Measurements from ENCODE around the gene EFCAB9. TPM values are rescaled to one million over a fixed set of nuclear protein-coding genes. Genes with fewer than 3 reads are reported as not detected.

The EFCAB9 gene
- total RNA-seq, 1 donor from 2014 or later: not detected

- no peak for TF ChIP-seq EZH2phosphoT487 (IDR thresholded peaks at IDR 0.05)
- TF ChIP-seq, protein P1, sequence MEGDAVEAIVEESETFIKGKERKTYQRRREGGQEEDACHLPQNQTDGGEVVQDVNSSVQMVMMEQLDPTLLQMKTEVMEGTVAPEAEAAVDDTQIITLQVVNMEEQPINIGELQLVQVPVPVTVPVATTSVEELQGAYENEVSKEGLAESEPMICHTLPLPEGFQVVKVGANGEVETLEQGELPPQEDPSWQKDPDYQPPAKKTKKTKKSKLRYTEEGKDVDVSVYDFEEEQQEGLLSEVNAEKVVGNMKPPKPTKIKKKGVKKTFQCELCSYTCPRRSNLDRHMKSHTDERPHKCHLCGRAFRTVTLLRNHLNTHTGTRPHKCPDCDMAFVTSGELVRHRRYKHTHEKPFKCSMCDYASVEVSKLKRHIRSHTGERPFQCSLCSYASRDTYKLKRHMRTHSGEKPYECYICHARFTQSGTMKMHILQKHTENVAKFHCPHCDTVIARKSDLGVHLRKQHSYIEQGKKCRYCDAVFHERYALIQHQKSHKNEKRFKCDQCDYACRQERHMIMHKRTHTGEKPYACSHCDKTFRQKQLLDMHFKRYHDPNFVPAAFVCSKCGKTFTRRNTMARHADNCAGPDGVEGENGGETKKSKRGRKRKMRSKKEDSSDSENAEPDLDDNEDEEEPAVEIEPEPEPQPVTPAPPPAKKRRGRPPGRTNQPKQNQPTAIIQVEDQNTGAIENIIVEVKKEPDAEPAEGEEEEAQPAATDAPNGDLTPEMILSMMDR (IDR thresholded peaks at IDR 0.05): no peak
- no peak for TF ChIP-seq EZH2 (IDR thresholded peaks at IDR 0.05)
- Histone ChIP-seq H3K4me2 (peak overlapping the region; percentile 13), H3K79me2 (ENCODE audit: low read depth) (no peaks in the 10 kb centered on the region), H3K27me3 (no peaks in the 10 kb centered on the region), H3K4me3 (no peak overlapping the region), H3K9me3 (ENCODE audit: low read depth) (no peaks in the 10 kb centered on the region), H3K36me3 (no peaks in the 10 kb centered on the region), H3K4me1 (peaks cover 22% of the 10 kb centered on the region), H3F3A (ENCODE audit: low read depth) (peaks cover 13% of the 10 kb centered on the region), H2AFZ (replicated peaks) (no peak overlapping the region), H3K9ac (no peak overlapping the region), H3K27ac (no peak overlapping the region), H4K20me1 (ENCODE audit: low read depth) (peaks cover 17% of the 10 kb centered on the region)
- H3K27me3 Mint-ChIP-seq (ENCODE audit: insufficient read depth, low read depth): no peaks in the 10 kb centered on the region
- peaks cover 28% of the 10 kb centered on the region for H3K4me1 Mint-ChIP-seq
- peak overlapping the region; percentile 17 for H3K27ac Mint-ChIP-seq
- H3K4me3 Mint-ChIP-seq: no peak overlapping the region
- no peaks in the 10 kb centered on the region for H3K9me3 Mint-ChIP-seq
- no peak for DNase-seq (ENCODE audit: low spot score)
- H3K36me3 Mint-ChIP-seq: no peaks in the 10 kb centered on the region
These were observed 25.7 kb upstream of the EFCAB9 start for GRCh38 chr5:172168311-172168710.

GRCh38 chr5:172169216-172169615, 24.8 kb upstream of the EFCAB9 start:
- Histone ChIP-seq H3K4me2 (no peak overlapping the region), H3K9me3 (ENCODE audit: low read depth) (no peaks in the 10 kb centered on the region), H3K4me1 (peaks cover 22% of the 10 kb centered on the region), H3K4me3 (no peak overlapping the region), H3K36me3 (no peaks in the 10 kb centered on the region), H3K27ac (no peak overlapping the region), H3K9ac (no peak overlapping the region), H3K79me2 (ENCODE audit: low read depth) (no peaks in the 10 kb centered on the region), H3F3A (ENCODE audit: low read depth) (peaks cover 12% of the 10 kb centered on the region), H2AFZ (replicated peaks) (no peak overlapping the region), H4K20me1 (ENCODE audit: low read depth) (peaks cover 17% of the 10 kb centered on the region), H3K27me3 (no peaks in the 10 kb centered on the region)
- DNase-seq (ENCODE audit: low spot score): no peak
- H3K27me3 Mint-ChIP-seq (ENCODE audit: insufficient read depth, low read depth): peaks cover under 1% of the 10 kb centered on the region
- H3K27ac Mint-ChIP-seq: no peak overlapping the region
- no peaks in the 10 kb centered on the region for H3K36me3 Mint-ChIP-seq
- TF ChIP-seq EZH2 (IDR thresholded peaks at IDR 0.05) (no peak), EZH2phosphoT487 (IDR thresholded peaks at IDR 0.05) (no peak)
- TF ChIP-seq, protein P1 (IDR thresholded peaks at IDR 0.05): no peak
- H3K9me3 Mint-ChIP-seq: no peaks in the 10 kb centered on the region
- no peak overlapping the region for H3K4me3 Mint-ChIP-seq
- H3K4me1 Mint-ChIP-seq: peaks cover 34% of the 10 kb centered on the region

- no peak overlapping the region for H3K27ac Mint-ChIP-seq
- TF ChIP-seq EZH2phosphoT487 (IDR thresholded peaks at IDR 0.05) (no peak), EZH2 (IDR thresholded peaks at IDR 0.05) (no peak)
- TF ChIP-seq, protein P1 (IDR thresholded peaks at IDR 0.05): no peak
- Histone ChIP-seq H3K4me1 (peaks cover 22% of the 10 kb centered on the region), H3K36me3 (no peaks in the 10 kb centered on the region), H2AFZ (replicated peaks) (no peak overlapping the region), H3K4me3 (no peak overlapping the region), H3K4me2 (no peak overlapping the region), H3K9ac (no peak overlapping the region), H4K20me1 (ENCODE audit: low read depth) (peaks cover 17% of the 10 kb centered on the region), H3K27ac (no peak overlapping the region), H3K27me3 (no peaks in the 10 kb centered on the region), H3F3A (ENCODE audit: low read depth) (peaks cover 16% of the 10 kb centered on the region), H3K79me2 (ENCODE audit: low read depth) (no peaks in the 10 kb centered on the region), H3K9me3 (ENCODE audit: low read depth) (no peaks in the 10 kb centered on the region)
- no peak overlapping the region for H3K4me3 Mint-ChIP-seq
- H3K27me3 Mint-ChIP-seq (ENCODE audit: insufficient read depth, low read depth): peaks cover 3% of the 10 kb centered on the region
- no peaks in the 10 kb centered on the region for H3K9me3 Mint-ChIP-seq
- peaks cover 39% of the 10 kb centered on the region for H3K4me1 Mint-ChIP-seq
- H3K36me3 Mint-ChIP-seq: no peaks in the 10 kb centered on the region
- no peak for DNase-seq (ENCODE audit: low spot score)
These were observed 23.7 kb upstream of the EFCAB9 start for GRCh38 chr5:172170251-172170701.

All from neural progenitor cell (in vitro differentiated cells).